H1 (cell line): Measurements from ENCODE around the gene RADX. TPM values are rescaled to one million over a fixed set of nuclear protein-coding genes. Genes with fewer than 3 reads are reported as not detected.

Experiments
- CTCF ChIA-PET: fragments of 300-600 bp; sonication (Branson Sonifier 250); formaldehyde crosslinking; loops from one replicate; lab custom pipeline; 2021; ENCODE audit not compliant: partially characterized antibody; lab: Charles Lee
- POLR2A ChIA-PET: fragments of 300-600 bp; sonication (Branson Sonifier 250); formaldehyde crosslinking; loops from one replicate; lab custom pipeline; 2021; ENCODE audit warnings: inconsistent platforms; ENCODE audit not compliant: partially characterized antibody; lab: Charles Lee
- DNase-seq, 2 experiments: peaks; one replicate each; pipeline versions ENCODE4 v3.0.0 to v3.0.0-alpha.2; 2010 to 2022; ENCODE audit warnings: low spot score in 2 of 2, low read depth in 1 of 2, mixed read lengths in 1 of 2
- FAIRE-seq: peaks from 2 replicates; lab custom pipeline; 2011; peaks lifted over from hg19 to GRCh38; lab: Jason Lieb, UNC
- H2AFZ ChIP-seq: 2 replicates; pipeline ENCODE4 v1.8.1; 2012; ENCODE audit warnings: low read length, inconsistent platforms
- H2AK5ac ChIP-seq: 2 replicates; pipeline ENCODE4 v1.6.1; 2013; ENCODE audit warnings: low read depth, low read length
- H2BK120ac ChIP-seq: replicated peaks from 2 replicates; pipeline ENCODE3; 2013; ENCODE audit warnings: low read depth, low read length, inconsistent platforms
- H2BK12ac ChIP-seq: 2 replicates; pipeline ENCODE4 v1.6.1; 2013; ENCODE audit warnings: low read depth, low read length
- H2BK15ac ChIP-seq: 2 replicates; pipeline ENCODE4 v1.6.1; 2013; ENCODE audit warnings: low read length
- H2BK20ac ChIP-seq: 2 replicates; pipeline ENCODE4 v1.6.1; 2013; ENCODE audit warnings: low read length
- H2BK5ac ChIP-seq: 2 replicates; pipeline ENCODE4 v1.6.1; 2013; ENCODE audit warnings: low read depth, low read length
- H3K14ac ChIP-seq: 2 replicates; pipeline ENCODE4 v1.6.1; 2013; ENCODE audit warnings: inconsistent platforms; ENCODE audit not compliant: insufficient read length
- H3K18ac ChIP-seq: 2 replicates; pipeline ENCODE4 v1.6.1; 2013; ENCODE audit warnings: low read length; ENCODE audit errors: extremely low read depth
- H3K23ac ChIP-seq: 2 replicates; pipeline ENCODE4 v1.6.1; 2013; ENCODE audit warnings: inconsistent platforms; ENCODE audit not compliant: insufficient read length
- H3K23me2 ChIP-seq: 2 replicates; pipeline ENCODE4 v1.6.1; 2013; ENCODE audit warnings: low read depth, low read length
- H3K27ac ChIP-seq: 2 replicates; pipeline ENCODE4 v1.6.1; 2011; ENCODE audit warnings: low read depth, low read length, inconsistent platforms
- H3K27me3 ChIP-seq, 4 experiments: replicated peaks in 1 of 4; 1 replicate in 1 of 4; 2 replicates in 3 of 4; pipeline versions ENCODE4 v1.6.1 to v1.8.1; 2011 to 2013; ENCODE audit warnings: low read length in 3 of 4, mild to moderate bottlenecking in 3 of 4, inconsistent platforms in 2 of 4, mixed read lengths in 2 of 4, moderate library complexity in 1 of 4; ENCODE audit not compliant: control insufficient read depth in 3 of 4, insufficient read depth in 3 of 4; ENCODE audit errors: extremely low read depth in 1 of 4
- H3K36me3 ChIP-seq, 4 experiments: 2 replicates each; pipeline versions ENCODE4 v1.6.1 to v1.8.1; 2011 to 2013; ENCODE audit warnings: mild to moderate bottlenecking in 4 of 4, low read length in 3 of 4, moderate library complexity in 2 of 4, control low read depth in 1 of 4, inconsistent platforms in 1 of 4; ENCODE audit not compliant: insufficient read depth in 4 of 4, control insufficient read depth in 2 of 4
- H3K4ac ChIP-seq: replicated peaks from 2 replicates; pipeline ENCODE3; 2013; ENCODE audit warnings: low read length, low read depth, mixed read lengths, inconsistent platforms; ENCODE audit not compliant: insufficient read length
- H3K4me1 ChIP-seq, 4 experiments: replicated peaks in 1 of 4; 1 replicate in 1 of 4; 2 replicates in 3 of 4; pipeline versions ENCODE4 v1.6.1 to v1.8.1; 2011 to 2013; ENCODE audit warnings: low read length in 3 of 4, inconsistent platforms in 2 of 4, mixed read lengths in 1 of 4; ENCODE audit not compliant: insufficient read depth in 4 of 4, control insufficient read depth in 3 of 4
- H3K4me2 ChIP-seq, 2 experiments: 2 replicates each; pipeline versions ENCODE4 v1.6.1 to v1.8.1; 2011 to 2013; ENCODE audit warnings: low read depth in 2 of 2, low read length in 2 of 2, control low read depth in 1 of 2, inconsistent platforms in 1 of 2, mild to moderate bottlenecking in 1 of 2; ENCODE audit not compliant: insufficient read depth in 1 of 2
- H3K4me3 ChIP-seq, 4 experiments: fragments of 200-600, 300-600 bp in 1 of 4; sonication (generic), shearing (Covaris generic), sonication (Bioruptor Twin) in 1 of 4; 2 replicates each; pipeline versions ENCODE4 v1.5.1 to v1.8.1; 2011 to 2016; ENCODE audit warnings: low read length in 4 of 4, low read depth in 3 of 4, control low read depth in 2 of 4, inconsistent platforms in 2 of 4, mild to moderate bottlenecking in 2 of 4, mixed read lengths in 1 of 4, moderate library complexity in 1 of 4; ENCODE audit not compliant: insufficient read depth in 2 of 4; ENCODE audit errors: extremely low read depth in 1 of 4
- H3K56ac ChIP-seq: replicated peaks from 2 replicates; pipeline ENCODE3; 2013; ENCODE audit warnings: low read depth, mild to moderate bottlenecking, mixed read lengths, low read length, inconsistent platforms; ENCODE audit not compliant: insufficient read length
- H3K79me1 ChIP-seq: 2 replicates; pipeline ENCODE4 v1.6.1; 2013; ENCODE audit warnings: low read depth, low read length, control low read depth
- H3K79me2 ChIP-seq, 2 experiments: 2 replicates each; pipeline versions ENCODE4 v1.6.1 to v1.8.1; 2012 to 2013; ENCODE audit warnings: low read length in 2 of 2, mild to moderate bottlenecking in 2 of 2, inconsistent platforms in 1 of 2; ENCODE audit not compliant: insufficient read depth in 2 of 2, control insufficient read depth in 1 of 2
- H3K9ac ChIP-seq, 4 experiments: replicated peaks in 1 of 4; 1 replicate in 1 of 4; 2 replicates in 3 of 4; pipeline versions ENCODE4 v1.6.1 to v1.8.1; 2011 to 2013; ENCODE audit warnings: low read depth in 3 of 4, low read length in 3 of 4, control low read depth in 2 of 4, mild to moderate bottlenecking in 2 of 4, moderate library complexity in 2 of 4, inconsistent platforms in 1 of 4; ENCODE audit errors: extremely low read depth in 1 of 4
- H3K9me3 ChIP-seq, 2 experiments: 2 replicates each; pipeline versions ENCODE4 v1.6.1 to v1.8.1; 2012 to 2013; ENCODE audit warnings: mild to moderate bottlenecking in 2 of 2, moderate library complexity in 2 of 2, control low read depth in 1 of 2, inconsistent platforms in 1 of 2, low read depth in 1 of 2, low read length in 1 of 2, mixed read lengths in 1 of 2; ENCODE audit not compliant: insufficient read depth in 2 of 2
- H4K20me1 ChIP-seq, 2 experiments: replicated peaks in 1 of 2; 2 replicates each; pipeline versions ENCODE3 to v1.8.1; 2011 to 2013; ENCODE audit warnings: inconsistent platforms in 2 of 2, low read length in 2 of 2, mild to moderate bottlenecking in 1 of 2; ENCODE audit not compliant: insufficient read depth in 2 of 2, control insufficient read depth in 1 of 2
- H4K5ac ChIP-seq: 2 replicates; pipeline ENCODE4 v1.6.1; 2013; ENCODE audit warnings: low read length, low read depth, mixed read lengths, inconsistent platforms; ENCODE audit not compliant: insufficient read length
- H4K8ac ChIP-seq: 2 replicates; pipeline ENCODE4 v1.8.0; 2013; ENCODE audit warnings: mild to moderate bottlenecking, moderate library complexity, low read length, inconsistent platforms; ENCODE audit not compliant: insufficient read depth; ENCODE audit errors: extremely low read depth
- H4K91ac ChIP-seq: replicated peaks from 2 replicates; pipeline ENCODE3; 2013; ENCODE audit warnings: low read length, mixed read lengths, inconsistent platforms; ENCODE audit not compliant: insufficient read length
- CREB1 ChIP-seq: IDR thresholded peaks from 2 replicates; pipeline ENCODE4 v1.6.1; 2012; ENCODE audit warnings: inconsistent platforms
- CTBP2 ChIP-seq: IDR thresholded peaks from 2 replicates; pipeline ENCODE4 v1.7.0; 2011; ENCODE audit warnings: borderline replicate concordance, mild to moderate bottlenecking, moderate library complexity, mixed read lengths, low read length; ENCODE audit not compliant: insufficient read depth, insufficient read length
- HDAC6 ChIP-seq: IDR thresholded peaks from one replicate; pipeline ENCODE4 v1.7.1; 2012; ENCODE audit warnings: low read depth, mild to moderate bottlenecking, inconsistent platforms, low read length, moderate library complexity
- JUN ChIP-seq: IDR thresholded peaks from 2 replicates; pipeline ENCODE4 v1.6.1; 2011; ENCODE audit warnings: low read depth, mild to moderate bottlenecking, improper control_type of control experiment, low read length
- KDM1A ChIP-seq: fragments of 200-600, 300-600 bp; sonication (generic); IDR thresholded peaks from 2 replicates; pipeline ENCODE4 v1.7.1; 2016; ENCODE audit warnings: mild to moderate bottlenecking, low read length, borderline replicate concordance
- MAFK ChIP-seq: IDR thresholded peaks from 2 replicates; pipeline ENCODE4 v1.6.1; 2012; ENCODE audit warnings: low read depth, mild to moderate bottlenecking, improper control_type of control experiment, low read length
- MAX ChIP-seq: IDR thresholded peaks from 2 replicates; pipeline ENCODE4 v1.6.1; 2012; ENCODE audit warnings: inconsistent platforms
- POLR2AphosphoS5 ChIP-seq: IDR thresholded peaks from 2 replicates; pipeline ENCODE4 v1.6.1; 2011; ENCODE audit warnings: low read depth, low read length
- SP2 ChIP-seq: IDR thresholded peaks from 2 replicates; pipeline ENCODE4 v1.6.1; 2012; ENCODE audit warnings: mild to moderate bottlenecking, low read length, inconsistent platforms
- SP4 ChIP-seq: IDR thresholded peaks from 2 replicates; pipeline ENCODE4 v1.6.1; 2012; ENCODE audit warnings: low read length, inconsistent platforms
- SRF ChIP-seq: IDR thresholded peaks from 2 replicates; pipeline ENCODE4 v1.6.1; 2011; ENCODE audit warnings: mild to moderate bottlenecking, low read depth, low read length, moderate library complexity
- TCF12 ChIP-seq: IDR thresholded peaks from 2 replicates; pipeline ENCODE4 v1.6.1; 2011; ENCODE audit warnings: low read depth, mild to moderate bottlenecking, low read length
- TEAD4 ChIP-seq: IDR thresholded peaks from 2 replicates; pipeline ENCODE4 v1.6.1; 2012; ENCODE audit warnings: low read depth, low read length, inconsistent platforms, mixed read lengths
- USF2 ChIP-seq: IDR thresholded peaks from 2 replicates; pipeline ENCODE4 v1.6.1; 2011; ENCODE audit warnings: low read length, improper control_type of control experiment
- WGBS, 2 experiments: shearing (Covaris generic) in 1 of 2; methylation state at CpG; one replicate each; pipeline versions ENCODE4 v1.1.6 to v1.1.7; 2013 to 2015; ENCODE audit warnings: low lambda C conversion rate in 2 of 2, mixed read lengths in 2 of 2, inconsistent platforms in 1 of 2, low coverage in 1 of 2, missing lambda C conversion rate in 1 of 2; ENCODE audit not compliant: insufficient replicate concordance in 2 of 2, insufficient coverage in 1 of 2, insufficient read length in 1 of 2; ENCODE audit errors: extremely low coverage in 1 of 2, missing lambda C conversion rate in 1 of 2; 5-methylcytosine and 5-hydroxymethylcytosine counted together
- polyA plus RNA-seq, 7 experiments: library from polyadenylated mRNA; depleted of rRNA in 3 of 7; stranded (reverse) in 5 of 7; unstranded in 2 of 7; fragments of >200 nt in 5 of 7; fragments of 200-250 nt in 2 of 7; gene quantifications; 1 replicate in 5 of 7; 2 replicates in 1 of 7; 4 replicates in 1 of 7; pipeline versions ENCODE4 v1.2.1 to v1.2.3, GENCODE V29; 2011 to 2013; ENCODE audit warnings: missing spikeins in 2 of 7, mixed read lengths in 2 of 7
- total RNA-seq: library from RNA; stranded (reverse); fragmentation: NEBNext Ultra II Directional; extraction: Animal tissue kit (Norgen Biotek cat#: 25700); gene quantifications from 2 replicates; pipeline ENCODE4 v1.2.1, GENCODE V29; 2021

RADX gene
- total and polyA plus RNA-seq, 2 of the 8 experiments (the other 6 are each of a cell fraction or from before 2014, with no cell fraction given) = 1.7 to 4.5 TPM

- H2BK15ac ChIP-seq = no peak overlapping the region
- no peak overlapping the region for H3K4ac ChIP-seq
- H2BK5ac ChIP-seq = no peak overlapping the region
- no peaks in the 10 kb centered on the region for H3K23me2 ChIP-seq
- no peak for FAIRE-seq
- H3K9ac ChIP-seq = no peak overlapping the region
- H4K91ac ChIP-seq = no peak overlapping the region
- DNase-seq = no peak
- 75% methylated on average over 1 of the region's 1 CpG; no CpG with 5 or more reads in 1 of the 2 experiments for WGBS, 2 experiments
- H3K27ac ChIP-seq = no peak overlapping the region
- H3K56ac ChIP-seq = no peak overlapping the region
- no peak overlapping the region for H4K5ac ChIP-seq
- H3K79me2 ChIP-seq = no peaks in the 10 kb centered on the region
- H2BK120ac ChIP-seq = no peak overlapping the region
- H2BK12ac ChIP-seq = no peak overlapping the region
- no peak overlapping the region for H2AFZ ChIP-seq
- H4K20me1 ChIP-seq = no peaks in the 10 kb centered on the region
- ChIA-PET POLR2A (no interaction called here), CTCF (no interaction called here)
- H3K18ac ChIP-seq = no peak overlapping the region
- no peak overlapping the region for H3K14ac ChIP-seq
- no peaks in the 10 kb centered on the region for H3K9me3 ChIP-seq
- no peak overlapping the region for H4K8ac ChIP-seq
- H2BK20ac ChIP-seq = no peak overlapping the region
- H3K36me3 ChIP-seq = no peaks in the 10 kb centered on the region
- H3K4me1 ChIP-seq = no peaks in the 10 kb centered on the region
- H3K79me1 ChIP-seq = no peaks in the 10 kb centered on the region
- H3K4me3 ChIP-seq = no peak overlapping the region
- no peak overlapping the region for H3K4me2 ChIP-seq
- no peak overlapping the region for H3K23ac ChIP-seq
- H3K27me3 ChIP-seq = no peaks in the 10 kb centered on the region
- no peak overlapping the region for H2AK5ac ChIP-seq
- TF ChIP-seq POLR2AphosphoS5 (no peak), CTBP2 (no peak), SP2 (no peak), HDAC6 (no peak), SRF (no peak), SP4 (no peak), KDM1A (no peak), USF2 (no peak), MAFK (no peak), JUN (no peak), MAX (no peak), TEAD4 (no peak), CREB1 (no peak), TCF12 (no peak)
Measured at GRCh38 chrX:106716463-106716862, 104.7 kb downstream of the RADX start.
